PC-9 (cell line): ENCODE results near the gene TRABD.

Experiments used
- EZH2 ChIP-seq: fragments of 200-600 bp; sonication (generic); IDR thresholded peaks from 2 replicates; pipeline ENCODE4 v1.8.0; 2017; ENCODE audit warnings: antibody characterized with exemption, low read depth
- TF ChIP-seq, protein P1 (sequence below): fragments of 200-600 bp; sonication (generic); conservative IDR thresholded peaks from 2 replicates; pipeline ENCODE4 v1.6.1; 2017; ENCODE audit warnings: mixed run types, antibody characterized with exemption, mild to moderate bottlenecking, moderate library complexity

DNA sequence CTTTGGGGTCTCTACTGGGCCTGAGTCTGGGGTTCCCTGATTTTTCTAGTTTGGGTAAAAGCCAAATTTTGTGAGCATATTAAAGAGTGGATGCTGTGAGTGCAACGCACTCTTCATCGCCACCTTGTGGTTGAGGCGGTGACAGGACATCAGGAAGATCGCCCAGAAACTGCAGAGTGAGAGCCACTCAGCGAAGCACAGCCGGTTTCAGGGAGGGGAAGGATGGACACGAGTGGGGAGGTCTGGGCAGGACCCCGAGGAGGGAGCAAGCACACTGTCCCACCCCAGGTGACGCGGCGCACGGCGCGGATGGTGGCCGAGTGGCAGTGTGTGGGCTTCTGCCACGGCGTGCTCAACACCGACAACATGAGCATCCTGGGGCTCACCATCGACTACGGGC, 24.2 kb downstream of the TRABD start:
- TF ChIP-seq, protein P1, sequence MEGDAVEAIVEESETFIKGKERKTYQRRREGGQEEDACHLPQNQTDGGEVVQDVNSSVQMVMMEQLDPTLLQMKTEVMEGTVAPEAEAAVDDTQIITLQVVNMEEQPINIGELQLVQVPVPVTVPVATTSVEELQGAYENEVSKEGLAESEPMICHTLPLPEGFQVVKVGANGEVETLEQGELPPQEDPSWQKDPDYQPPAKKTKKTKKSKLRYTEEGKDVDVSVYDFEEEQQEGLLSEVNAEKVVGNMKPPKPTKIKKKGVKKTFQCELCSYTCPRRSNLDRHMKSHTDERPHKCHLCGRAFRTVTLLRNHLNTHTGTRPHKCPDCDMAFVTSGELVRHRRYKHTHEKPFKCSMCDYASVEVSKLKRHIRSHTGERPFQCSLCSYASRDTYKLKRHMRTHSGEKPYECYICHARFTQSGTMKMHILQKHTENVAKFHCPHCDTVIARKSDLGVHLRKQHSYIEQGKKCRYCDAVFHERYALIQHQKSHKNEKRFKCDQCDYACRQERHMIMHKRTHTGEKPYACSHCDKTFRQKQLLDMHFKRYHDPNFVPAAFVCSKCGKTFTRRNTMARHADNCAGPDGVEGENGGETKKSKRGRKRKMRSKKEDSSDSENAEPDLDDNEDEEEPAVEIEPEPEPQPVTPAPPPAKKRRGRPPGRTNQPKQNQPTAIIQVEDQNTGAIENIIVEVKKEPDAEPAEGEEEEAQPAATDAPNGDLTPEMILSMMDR, result peak; percentile 98
- no peak for TF ChIP-seq EZH2
